Activated CD4-positive, alpha-beta T cell treated with anti-CD3 and anti-CD28 coated beads for 24 hours (primary cell): ENCODE results near the gene RPRD1B.

Source experiments
- DNase-seq, 2 donors: peaks; one replicate each; pipeline ENCODE4 v3.0.0-alpha.2; 2020; ENCODE audit warnings: low read depth in 2 of 2

Gene RPRD1B

GRCh38 chr20:38135651-38136420, 102.3 kb downstream of the RPRD1B start:
- DNase-seq = no peak

DNA sequence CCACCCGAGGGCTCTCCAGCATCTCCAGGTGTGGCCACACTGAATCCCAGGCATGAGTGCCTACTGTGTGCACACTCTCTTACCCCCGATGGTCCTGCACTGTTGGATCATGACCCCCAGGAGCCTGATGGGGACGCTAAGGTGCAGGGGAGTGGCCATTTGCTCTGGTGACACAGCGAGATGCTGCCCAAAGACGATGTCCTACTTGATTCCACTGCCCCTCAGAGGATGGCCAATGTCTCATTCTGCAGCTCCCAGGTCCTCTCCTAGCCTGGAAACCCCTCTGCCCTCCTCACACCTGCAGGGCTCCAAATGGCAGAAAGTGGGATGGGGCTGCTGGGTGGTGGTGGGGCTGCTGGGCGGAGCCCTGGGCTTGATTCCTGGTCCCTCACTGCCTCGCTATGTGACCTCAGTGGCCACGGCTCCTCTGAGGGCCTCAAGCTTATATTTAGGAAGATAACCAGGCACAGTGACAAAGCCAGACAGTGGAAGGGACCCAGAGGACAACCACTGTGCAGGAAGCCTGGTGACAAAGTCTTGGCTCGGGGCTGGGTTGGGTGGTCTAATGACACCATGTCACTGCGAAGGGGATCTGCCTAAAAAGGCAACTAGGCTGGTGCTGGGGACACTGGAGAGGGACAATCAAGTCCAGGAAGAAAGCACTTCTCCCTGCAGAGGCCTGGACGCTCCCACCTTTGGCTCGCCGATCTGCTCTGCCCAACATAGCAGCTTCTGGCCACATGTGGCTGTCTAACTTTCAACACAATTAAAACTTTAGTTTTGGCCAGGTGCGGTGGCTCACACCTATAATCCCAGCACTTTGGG, 103.1 kb downstream of the RPRD1B start:
- no peak for DNase-seq

DNA sequence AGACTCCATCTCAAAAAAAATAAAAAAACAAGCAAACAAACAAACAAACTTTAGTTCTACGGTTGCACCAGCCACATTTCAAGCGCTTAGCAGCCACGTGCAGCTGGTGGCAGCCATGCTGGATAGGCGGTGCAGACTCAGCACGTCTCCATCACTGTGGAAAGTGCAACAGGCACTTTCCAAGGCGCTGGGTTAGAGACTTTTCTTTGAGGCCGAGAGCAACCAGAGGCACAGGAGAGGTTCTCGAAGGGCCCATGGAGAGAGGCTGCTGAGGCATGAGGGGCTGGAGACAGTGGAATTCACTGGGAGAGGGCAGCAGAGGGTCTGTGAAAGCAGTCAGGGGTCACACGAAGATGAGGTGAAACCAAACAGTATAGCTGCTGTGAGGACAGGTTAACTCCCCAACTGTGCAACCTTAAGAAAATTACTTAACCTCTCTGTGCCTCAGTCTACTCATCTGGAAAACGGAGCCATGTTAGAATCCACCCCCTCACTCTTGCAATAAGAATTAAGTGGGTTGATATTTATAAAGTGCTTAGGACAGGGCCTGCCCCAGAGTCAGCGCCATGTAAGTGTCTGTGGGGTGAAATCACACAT, 104.0 kb downstream of the RPRD1B start:
- no peak for DNase-seq

DNA sequence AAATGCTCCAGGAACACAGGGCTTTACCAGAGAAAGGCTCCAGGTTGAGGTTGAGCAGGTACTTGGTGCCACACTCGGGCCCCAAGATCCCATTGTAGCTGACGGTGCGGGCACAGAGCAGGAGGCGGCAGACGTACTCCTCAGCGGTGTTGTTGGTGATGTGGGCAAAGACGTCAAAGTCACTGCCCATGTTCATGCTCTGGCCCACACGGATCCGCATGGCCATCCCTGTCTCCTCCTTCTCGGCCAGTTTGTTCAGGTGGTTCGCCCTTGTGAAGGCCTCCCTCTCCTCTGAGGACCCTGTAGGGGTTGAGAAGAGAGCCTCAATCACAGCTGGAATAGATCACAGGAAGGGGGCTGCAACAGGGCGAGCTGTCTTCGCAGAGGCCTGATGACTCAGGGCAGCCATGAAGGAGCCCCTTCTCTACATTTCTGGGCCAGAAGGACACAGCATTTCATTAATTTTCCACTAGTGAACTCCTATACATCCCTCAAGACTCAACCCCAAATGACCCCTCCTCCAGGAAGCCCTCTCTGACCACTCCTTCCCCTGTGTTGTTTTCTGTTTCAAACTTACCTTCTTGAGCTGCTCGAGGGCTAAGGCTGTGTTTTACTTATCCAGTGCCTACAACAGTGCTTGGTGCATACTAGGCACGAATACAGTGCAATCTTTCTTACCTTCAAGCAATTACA, 104.7 kb downstream of the RPRD1B start:
- DNase-seq = no peak

DNA sequence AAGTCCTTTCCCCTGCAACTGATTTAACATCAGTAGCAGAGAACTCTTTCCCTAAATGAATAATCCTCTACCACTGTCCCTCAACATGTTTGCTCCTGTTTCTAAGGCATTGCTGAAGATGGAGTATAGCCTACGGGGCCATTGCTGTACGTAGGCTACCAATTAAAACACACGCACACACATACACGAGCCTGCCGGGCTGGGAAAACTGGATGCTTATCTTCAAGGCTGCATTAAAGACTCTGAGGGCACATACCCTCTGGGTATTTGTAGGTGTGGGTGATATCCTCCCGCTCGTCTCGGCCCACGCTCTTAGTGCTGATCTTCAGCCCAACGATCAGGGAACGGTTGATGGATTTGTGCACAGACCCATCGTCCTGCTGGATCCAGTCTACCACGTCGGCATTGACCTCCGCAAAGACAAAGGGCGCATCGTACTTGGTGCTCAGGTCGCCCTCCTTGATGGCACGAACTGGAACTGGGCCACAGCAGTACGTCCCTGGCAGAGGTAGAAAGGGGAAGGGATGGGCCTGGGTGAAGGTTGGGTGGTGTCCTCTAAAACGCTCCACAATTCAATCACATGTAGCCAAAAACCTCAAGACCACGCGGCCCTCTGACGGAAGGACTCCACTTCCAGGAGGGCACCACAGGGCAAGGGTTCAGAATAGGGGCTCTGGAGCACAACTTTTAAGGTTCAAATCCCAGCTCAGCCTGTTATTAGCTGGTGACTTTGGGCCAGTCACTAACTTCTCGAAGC, 105.8 kb downstream of the RPRD1B start:
- DNase-seq = no peak

DNA sequence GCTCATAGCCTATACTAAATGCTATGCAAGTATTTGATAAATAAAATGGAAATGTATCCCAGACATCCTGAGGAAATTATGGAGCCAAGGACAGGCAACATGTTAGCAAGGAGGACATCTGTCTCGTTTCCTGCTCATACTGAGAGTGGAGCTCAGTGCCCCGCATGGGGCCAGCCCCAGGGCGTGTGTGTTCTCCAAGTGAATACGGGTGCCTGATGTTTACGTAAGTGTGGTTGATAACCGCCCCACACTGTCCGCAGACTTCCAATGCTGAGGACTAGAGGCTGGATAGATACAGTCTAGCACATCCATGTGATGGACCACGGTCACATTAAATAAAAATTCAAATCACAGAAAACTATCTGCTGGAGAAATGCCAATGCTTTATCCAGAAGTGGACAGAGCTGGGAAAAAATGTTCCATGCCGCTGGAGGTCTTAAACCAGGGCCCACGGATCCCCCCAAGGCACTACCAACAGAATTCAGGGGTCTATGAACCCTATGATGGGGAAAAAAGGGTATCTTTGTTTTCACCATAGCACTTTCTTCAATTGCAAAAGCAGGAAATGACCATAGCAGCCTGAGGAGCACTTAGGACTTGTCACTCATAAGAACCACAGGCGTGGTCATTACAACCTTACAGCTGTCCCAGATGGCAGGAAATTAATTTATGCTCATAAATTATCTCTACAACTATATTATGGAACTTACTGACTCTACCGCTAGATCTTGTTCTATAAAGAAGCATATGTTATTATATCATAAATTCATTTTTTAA, 106.6 kb downstream of the RPRD1B start:
- DNase-seq = no peak

- no peak for DNase-seq
Observed at GRCh38 chr20:38141204-38141888, 107.8 kb downstream of the RPRD1B start.
